DOHH2 (cell line): Measurements from ENCODE around the gene CCRL2.
"Not testable (repeated sequence)": the region's sequence is repeated elsewhere in the genome, so short reads cannot be mapped to it uniquely, and the experiment has no call there.

Experiments used
- H3F3A ChIP-seq: fragments of 200-600 bp; sonication (generic), shearing (Covaris generic); 2 replicates; pipeline ENCODE4 v1.6.0; 2016; ENCODE audit warnings: antibody characterized with exemption, mild to moderate bottlenecking; ENCODE audit not compliant: control insufficient read depth, insufficient read depth
- H3K27ac ChIP-seq: fragments of 200-600 bp; sonication (generic); 2 replicates; pipeline ENCODE4 v1.5.1; 2014; ENCODE audit warnings: low read depth, mild to moderate bottlenecking, low read length, moderate library complexity
- H3K27me3 ChIP-seq: fragments of 200-600 bp; sonication (generic); 2 replicates; pipeline ENCODE4 v1.6.1; 2014; ENCODE audit warnings: mild to moderate bottlenecking, low read length, mixed read lengths; ENCODE audit not compliant: control insufficient read depth
- H3K36me3 ChIP-seq: fragments of 200-600 bp; sonication (generic); 2 replicates; pipeline ENCODE4 v1.6.1; 2014; ENCODE audit warnings: mild to moderate bottlenecking, low read length, moderate library complexity, mixed read lengths; ENCODE audit not compliant: control insufficient read depth
- H3K4me1 ChIP-seq: fragments of 200-600 bp; sonication (generic); 2 replicates; pipeline ENCODE4 v1.6.1; 2014; ENCODE audit warnings: mild to moderate bottlenecking, low read length, mixed read lengths; ENCODE audit not compliant: control insufficient read depth
- H3K4me2 ChIP-seq: fragments of 200-600 bp; sonication (generic); 2 replicates; pipeline ENCODE4 v1.6.0; 2014; ENCODE audit warnings: mild to moderate bottlenecking, low read length, moderate library complexity
- H3K4me3 ChIP-seq: fragments of 200-600 bp; sonication (generic); 2 replicates; pipeline ENCODE4 v1.5.1; 2014; ENCODE audit warnings: mild to moderate bottlenecking, low read length, mixed read lengths
- H3K79me2 ChIP-seq: fragments of 200-600 bp; sonication (generic); 2 replicates; pipeline ENCODE4 v1.6.1; 2014; ENCODE audit warnings: mild to moderate bottlenecking, low read length, mixed read lengths; ENCODE audit not compliant: control insufficient read depth
- H3K9me2 ChIP-seq: fragments of 200-600 bp; sonication (generic); replicated peaks from 2 replicates; pipeline ENCODE4 v1.6.1; 2014; ENCODE audit warnings: mild to moderate bottlenecking, low read length, mixed read lengths; ENCODE audit not compliant: control insufficient read depth
- H3K9me3 ChIP-seq: fragments of 200-600 bp; sonication (generic); 2 replicates; pipeline ENCODE4 v1.6.1; 2014; ENCODE audit warnings: antibody characterized with exemption, low read length, mixed read lengths; ENCODE audit not compliant: control insufficient read depth, insufficient read depth
- H4K20me1 ChIP-seq: fragments of 200-600 bp; sonication (generic); 2 replicates; pipeline ENCODE4 v1.6.0; 2014; ENCODE audit warnings: low read depth, mild to moderate bottlenecking, antibody characterized with exemption, low read length, moderate library complexity; ENCODE audit not compliant: control insufficient read depth, insufficient read depth
- EZH2phosphoT487 ChIP-seq: fragments of 200-600 bp; sonication (generic); IDR thresholded peaks from 2 replicates; pipeline ENCODE4 v1.6.1; 2017; ENCODE audit warnings: borderline replicate concordance, mild to moderate bottlenecking, antibody characterized with exemption, low read length, moderate library complexity, mixed read lengths
- TF ChIP-seq, protein P1 (sequence below): fragments of 200-600 bp; sonication (generic); IDR thresholded peaks from one replicate; pipeline ENCODE4 v1.5.1; 2014; ENCODE audit warnings: antibody characterized with exemption, mild to moderate bottlenecking, low read depth, low read length; ENCODE audit not compliant: poor library complexity, severe bottlenecking

CCRL2 gene

DNA sequence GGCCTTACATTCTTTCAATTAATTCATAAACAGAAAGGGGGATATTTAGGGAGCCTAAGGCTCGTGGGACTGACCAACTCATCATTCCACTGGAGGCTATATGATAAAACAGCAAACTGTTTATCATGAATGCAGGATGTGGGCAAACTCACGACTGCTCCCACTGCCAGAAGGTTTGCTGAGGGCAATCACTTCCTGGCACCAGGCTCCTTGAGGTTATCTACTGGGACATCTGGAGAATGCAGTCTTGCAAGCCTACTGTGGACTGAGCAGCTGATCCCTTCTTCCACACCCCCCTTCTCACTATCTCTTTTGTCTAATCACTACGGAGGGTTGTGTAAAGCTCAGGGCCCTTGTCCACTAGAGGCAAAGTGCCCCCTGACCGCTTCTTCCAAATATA lies 26.1 kb downstream of the CCRL2 start:
- H3K79me2 ChIP-seq, H3K9me2 ChIP-seq, H3K36me3 ChIP-seq, H3K4me2 ChIP-seq, H3K9me3 ChIP-seq, H3F3A ChIP-seq, H3K27me3 ChIP-seq, H3K4me1 ChIP-seq, H4K20me1 ChIP-seq, H3K27ac ChIP-seq, H3K4me3 ChIP-seq: not testable (repeated sequence)

DNA sequence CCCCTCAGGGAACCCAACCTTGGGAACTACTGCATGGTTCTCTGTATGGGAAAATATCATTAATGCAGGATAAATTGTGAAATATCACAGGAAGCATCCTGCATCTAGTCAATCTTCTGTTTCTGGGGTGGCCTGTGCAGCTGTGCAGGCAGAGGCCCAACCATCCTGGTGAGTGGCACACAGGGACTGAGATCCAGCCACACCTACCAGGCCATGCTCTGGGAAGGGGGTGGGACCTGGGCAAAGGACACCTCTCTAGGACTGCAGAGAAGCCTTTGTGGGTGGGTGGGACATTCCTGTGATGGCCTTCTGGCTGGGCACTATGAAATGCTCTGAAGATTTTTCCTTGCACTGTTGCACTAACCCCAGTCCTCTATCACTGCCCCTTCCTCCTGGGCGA lies 26.8 kb downstream of the CCRL2 start:
- Histone ChIP-seq H3K27ac (no peak overlapping the region), H3K36me3 (no peaks in the 10 kb centered on the region), H4K20me1 (no peaks in the 10 kb centered on the region), H3K9me2 (no peaks in the 10 kb centered on the region), H3F3A (no peaks in the 10 kb centered on the region), H3K4me1 (no peaks in the 10 kb centered on the region), H3K27me3 (0 out of 2 replicates have a peak, but pooled peaks cover 4% of the 10 kb centered on the region), H3K4me2 (no peak overlapping the region), H3K4me3 (no peak overlapping the region), H3K79me2 (no peaks in the 10 kb centered on the region), H3K9me3 (peaks cover 5% of the 10 kb centered on the region; the same call in 1 of the 2 replicates)
- TF ChIP-seq, protein P1, sequence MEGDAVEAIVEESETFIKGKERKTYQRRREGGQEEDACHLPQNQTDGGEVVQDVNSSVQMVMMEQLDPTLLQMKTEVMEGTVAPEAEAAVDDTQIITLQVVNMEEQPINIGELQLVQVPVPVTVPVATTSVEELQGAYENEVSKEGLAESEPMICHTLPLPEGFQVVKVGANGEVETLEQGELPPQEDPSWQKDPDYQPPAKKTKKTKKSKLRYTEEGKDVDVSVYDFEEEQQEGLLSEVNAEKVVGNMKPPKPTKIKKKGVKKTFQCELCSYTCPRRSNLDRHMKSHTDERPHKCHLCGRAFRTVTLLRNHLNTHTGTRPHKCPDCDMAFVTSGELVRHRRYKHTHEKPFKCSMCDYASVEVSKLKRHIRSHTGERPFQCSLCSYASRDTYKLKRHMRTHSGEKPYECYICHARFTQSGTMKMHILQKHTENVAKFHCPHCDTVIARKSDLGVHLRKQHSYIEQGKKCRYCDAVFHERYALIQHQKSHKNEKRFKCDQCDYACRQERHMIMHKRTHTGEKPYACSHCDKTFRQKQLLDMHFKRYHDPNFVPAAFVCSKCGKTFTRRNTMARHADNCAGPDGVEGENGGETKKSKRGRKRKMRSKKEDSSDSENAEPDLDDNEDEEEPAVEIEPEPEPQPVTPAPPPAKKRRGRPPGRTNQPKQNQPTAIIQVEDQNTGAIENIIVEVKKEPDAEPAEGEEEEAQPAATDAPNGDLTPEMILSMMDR = no peak
- TF ChIP-seq EZH2phosphoT487 = no peak

DNA sequence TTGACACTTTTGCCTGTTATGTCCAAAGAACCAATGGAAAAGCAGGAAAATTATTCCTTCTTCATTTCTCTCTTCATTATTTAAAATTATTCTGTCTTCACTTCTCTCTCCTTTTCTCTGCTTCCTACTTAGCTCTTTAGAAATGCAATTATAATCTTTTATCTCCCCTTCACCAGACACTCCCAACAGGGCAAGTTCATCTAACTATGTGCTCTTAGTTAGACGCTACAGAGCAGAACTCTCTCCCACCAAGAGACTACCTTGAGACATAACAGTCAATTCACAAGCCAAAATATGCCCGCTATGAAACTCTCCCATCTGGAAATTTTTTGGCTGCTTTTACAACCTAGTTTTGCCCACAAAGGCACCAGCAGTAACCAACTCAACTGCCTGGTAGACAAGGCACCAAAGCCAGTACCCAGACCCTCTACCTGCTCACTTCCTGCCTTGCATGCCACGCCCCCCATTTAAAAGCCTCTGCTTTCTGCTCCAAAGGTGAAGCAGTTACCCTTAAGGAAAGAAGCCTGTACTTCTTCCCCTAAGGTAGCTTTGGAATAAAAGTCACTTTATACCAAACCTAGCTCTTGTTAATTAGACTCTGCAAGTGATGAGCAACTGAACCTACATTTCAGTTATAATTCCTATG lies 28.1 kb downstream of the CCRL2 start:
- Histone ChIP-seq H3K4me2 (no peak overlapping the region), H3K27me3 (0 out of 2 replicates have a peak, but pooled peaks cover 8% of the 10 kb centered on the region), H3K4me3 (no peak overlapping the region), H3K4me1 (peaks cover under 1% of the 10 kb centered on the region), H4K20me1 (no peaks in the 10 kb centered on the region), H3K9me2 (no peaks in the 10 kb centered on the region), H3K36me3 (no peaks in the 10 kb centered on the region), H3K27ac (no peak overlapping the region), H3F3A (no peaks in the 10 kb centered on the region), H3K79me2 (no peaks in the 10 kb centered on the region), H3K9me3 (peaks cover 5% of the 10 kb centered on the region; the same call in 1 of the 2 replicates)
- no peak for TF ChIP-seq EZH2phosphoT487
- TF ChIP-seq, protein P1 = no peak

GRCh38 chr3:46438831-46439230 lies 31.8 kb downstream of the CCRL2 start:
- peaks cover 14% of the 10 kb centered on the region for H3K27me3 ChIP-seq
- H3K9me3 ChIP-seq = no peaks in the 10 kb centered on the region
- H3K9me2 ChIP-seq = no peaks in the 10 kb centered on the region
- H3F3A ChIP-seq = no peaks in the 10 kb centered on the region
- no peak overlapping the region for H3K4me2 ChIP-seq
- no peaks in the 10 kb centered on the region for H4K20me1 ChIP-seq
- H3K4me1 ChIP-seq = peaks cover 16% of the 10 kb centered on the region
- no peak for TF ChIP-seq EZH2phosphoT487
- TF ChIP-seq, protein P1 = no peak
- no peaks in the 10 kb centered on the region for H3K36me3 ChIP-seq
- H3K79me2 ChIP-seq = no peaks in the 10 kb centered on the region
- H3K4me3 ChIP-seq = no peak overlapping the region
- H3K27ac ChIP-seq = no peak overlapping the region
